K562 (cell line): ENCODE results near the gene UPF2.

Experiments used
- ATF7 ChIP-seq: fragments of 450-650 bp; IDR thresholded peaks from 2 replicates; pipeline ENCODE4 v1.7.1; 2014; ENCODE audit warnings: mild to moderate bottlenecking, moderate library complexity
- CTCF ChIP-seq, 3 experiments: IDR thresholded peaks in 2 of 3; conservative IDR thresholded peaks in 1 of 3; 2 replicates each; pipeline ENCODE4 v1.5.1; 2011 to 2012; ENCODE audit warnings: low read length in 3 of 3, mild to moderate bottlenecking in 3 of 3, control low read depth in 2 of 3, improper control_type of control experiment in 1 of 3, inconsistent platforms in 1 of 3, low read depth in 1 of 3, mixed read lengths in 1 of 3, moderate library complexity in 1 of 3; ENCODE audit not compliant: insufficient read depth in 2 of 3
- GABPA ChIP-seq: fragments of 200-800 bp; sonication (Bioruptor generic); conservative IDR thresholded peaks from 2 replicates; pipeline ENCODE4 v1.6.1; 2016; ENCODE audit warnings: low read depth, missing genetic modification characterization, missing compliant biosample characterization
- GTF2F1 ChIP-seq: IDR thresholded peaks from 2 replicates; pipeline ENCODE4 v1.6.1; 2011; ENCODE audit warnings: low read depth, low read length, improper control_type of control experiment
- TBL1XR1 ChIP-seq, 2 experiments: IDR thresholded peaks; 2 replicates each; pipeline ENCODE4 v1.6.1; 2012; ENCODE audit warnings: improper control_type of control experiment in 2 of 2, low read length in 2 of 2, mild to moderate bottlenecking in 1 of 2
- ZNF121 ChIP-seq: sonication (generic); formaldehyde crosslinking; conservative IDR thresholded peaks from 2 replicates; pipeline ENCODE4 v1.8.0; 2022; ENCODE audit warnings: missing genetic modification reagents
- TF ChIP-seq, protein P1 (sequence below): fragments of 450-650 bp; IDR thresholded peaks from 2 replicates; pipeline ENCODE4 v1.6.1; 2016; ENCODE audit warnings: antibody characterized with exemption

DNA sequence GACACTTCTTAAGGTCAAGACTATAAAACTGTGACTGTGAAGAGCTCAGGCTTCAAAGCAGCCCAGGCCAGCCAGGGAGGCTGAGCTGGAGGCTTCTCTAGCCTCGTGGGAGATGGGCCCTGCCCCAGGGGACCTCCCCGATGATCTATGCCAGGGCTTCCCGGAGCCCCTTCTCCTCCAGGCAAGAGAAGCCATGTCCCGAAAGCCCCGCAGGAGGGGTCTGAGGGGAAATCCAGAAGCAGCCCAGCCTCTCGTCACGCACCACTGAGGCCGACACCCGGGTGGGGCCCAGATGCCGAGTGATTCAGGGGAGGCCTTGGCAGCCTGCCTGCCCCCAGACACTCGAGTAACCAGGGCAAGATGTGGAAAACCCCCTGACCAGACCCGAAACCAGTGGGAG, 155.8 kb downstream of the UPF2 start:
- TF ChIP-seq GTF2F1 = no peak
- TF ChIP-seq, protein P1, sequence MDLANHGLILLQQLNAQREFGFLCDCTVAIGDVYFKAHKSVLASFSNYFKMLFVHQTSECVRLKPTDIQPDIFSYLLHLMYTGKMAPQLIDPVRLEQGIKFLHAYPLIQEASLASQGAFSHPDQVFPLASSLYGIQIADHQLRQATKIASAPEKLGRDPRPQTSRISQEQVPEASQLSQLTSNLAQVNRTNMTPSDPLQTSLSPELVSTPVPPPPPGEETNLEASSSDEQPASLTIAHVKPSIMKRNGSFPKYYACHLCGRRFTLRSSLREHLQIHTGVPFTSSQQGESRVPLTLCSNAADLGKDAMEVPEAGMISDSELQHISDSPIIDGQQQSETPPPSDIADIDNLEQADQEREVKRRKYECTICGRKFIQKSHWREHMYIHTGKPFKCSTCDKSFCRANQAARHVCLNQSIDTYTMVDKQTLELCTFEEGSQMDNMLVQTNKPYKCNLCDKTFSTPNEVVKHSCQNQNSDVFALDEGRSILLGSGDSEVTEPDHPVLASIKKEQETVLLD = no peak
- no peak for TF ChIP-seq GABPA (tag)
- TF ChIP-seq TBL1XR1 (IDR thresholded peaks at IDR 0.05; ENCODE audit: low read length in 2 of 2) = no peak
- no peak for TF ChIP-seq ATF7
- TF ChIP-seq ZNF121 (CRISPR knock-in tag) = no peak
- no peak for TF ChIP-seq CTCF (IDR thresholded peaks at IDR 0.05 in 2 of 3, conservative IDR thresholded peaks at IDR 0.05 in 1 of 3; ENCODE audit: insufficient read depth in 2 of 3, low read depth in 1 of 3, low read length in 3 of 3)
